Neural cell (in vitro differentiated cells): Measurements from ENCODE around the gene PAGE5. TPM values are rescaled to one million over a fixed set of nuclear protein-coding genes. Genes with fewer than 3 reads are reported as not detected.

Source experiments
- H2AFZ ChIP-seq: fragments of 200-600, 300-800 bp; sonication (generic), shearing (Covaris generic); 2 replicates; pipeline ENCODE4 v1.6.0; 2014; ENCODE audit warnings: low read depth, mild to moderate bottlenecking, antibody characterized with exemption, low read length, moderate library complexity
- H3F3A ChIP-seq: fragments of 200-600 bp; shearing (Covaris generic); 2 replicates; pipeline ENCODE4 v1.6.1; 2016; ENCODE audit warnings: mild to moderate bottlenecking, moderate library complexity, mixed read lengths, antibody characterized with exemption, low read length; ENCODE audit not compliant: insufficient read depth, poor library complexity, severe bottlenecking
- H3K27ac ChIP-seq: fragments of 200-600, 300-800 bp; sonication (generic), shearing (Covaris generic); 2 replicates; pipeline ENCODE4 v1.5.1; 2014; ENCODE audit warnings: mild to moderate bottlenecking, low read length, moderate library complexity
- H3K27me3 ChIP-seq: fragments of 300-800, 200-600 bp; sonication (generic), shearing (Covaris generic); 2 replicates; pipeline ENCODE4 v1.6.0; 2014; ENCODE audit warnings: mild to moderate bottlenecking, low read depth, low read length, moderate library complexity; ENCODE audit not compliant: insufficient read depth
- H3K36me3 ChIP-seq: fragments of 300-800, 200-600 bp; sonication (generic), shearing (Covaris generic); 2 replicates; pipeline ENCODE4 v1.5.1; 2014; ENCODE audit warnings: mild to moderate bottlenecking, antibody characterized with exemption, low read length, moderate library complexity; ENCODE audit not compliant: insufficient read depth
- H3K4me2 ChIP-seq: fragments of 300-800, 200-600 bp; sonication (generic), shearing (Covaris generic); 2 replicates; pipeline ENCODE4 v1.6.0; 2014; ENCODE audit warnings: mild to moderate bottlenecking, low read length
- H3K4me3 ChIP-seq: fragments of 300-800, 200-600 bp; sonication (generic), shearing (Covaris generic); 2 replicates; pipeline ENCODE4 v1.5.1; 2014; ENCODE audit warnings: mild to moderate bottlenecking, low read length, moderate library complexity
- H3K79me2 ChIP-seq: fragments of 200-600 bp; shearing (Covaris generic); replicated peaks from 2 replicates; pipeline ENCODE4 v1.6.0; 2014; ENCODE audit warnings: mild to moderate bottlenecking, low read length, moderate library complexity; ENCODE audit not compliant: insufficient read depth
- H3K9ac ChIP-seq: fragments of 300-800, 200-600 bp; sonication (generic), shearing (Covaris generic); 2 replicates; pipeline ENCODE4 v1.6.1; 2016; ENCODE audit warnings: mild to moderate bottlenecking, low read length, mixed read lengths
- H3K9me2 ChIP-seq: fragments of 200-600 bp; shearing (Covaris generic); 2 replicates; pipeline ENCODE4 v1.6.1; 2016; ENCODE audit warnings: mild to moderate bottlenecking, low read length, mixed read lengths; ENCODE audit not compliant: insufficient read depth
- H3K9me3 ChIP-seq: fragments of 200-600, 300-800 bp; sonication (generic), shearing (Covaris generic); 2 replicates; pipeline ENCODE4 v1.6.1; 2016; ENCODE audit warnings: mild to moderate bottlenecking, mixed run types, low read length, moderate library complexity, mixed read lengths
- H4K20me1 ChIP-seq: fragments of 200-600 bp; shearing (Covaris generic); 2 replicates; pipeline ENCODE4 v1.6.1; 2016; ENCODE audit warnings: mild to moderate bottlenecking, mixed run types; ENCODE audit not compliant: insufficient read depth
- CTCF ChIP-seq: fragments of 450-650 bp; IDR thresholded peaks from 2 replicates; pipeline ENCODE4 v1.5.1; 2014; ENCODE audit warnings: antibody characterized with exemption, mild to moderate bottlenecking, moderate library complexity; ENCODE audit not compliant: poor library complexity, severe bottlenecking
- EP300 ChIP-seq: fragments of 450-650 bp; conservative IDR thresholded peaks from 2 replicates; pipeline ENCODE4 v1.6.1; 2014; ENCODE audit warnings: antibody characterized with exemption, mild to moderate bottlenecking, moderate library complexity; ENCODE audit not compliant: poor library complexity, severe bottlenecking
- EZH2 ChIP-seq: fragments of 200-600, 300-800 bp; shearing (Covaris generic), sonication (generic); IDR thresholded peaks from 2 replicates; pipeline ENCODE4 v1.6.1; 2014; ENCODE audit warnings: antibody characterized with exemption, low read length, borderline replicate concordance, mild to moderate bottlenecking; ENCODE audit not compliant: insufficient read depth, poor library complexity, severe bottlenecking
- MXI1 ChIP-seq: fragments of 450-650 bp; conservative IDR thresholded peaks from 2 replicates; pipeline ENCODE4 v1.6.1; 2014; ENCODE audit warnings: antibody characterized with exemption, mild to moderate bottlenecking; ENCODE audit not compliant: poor library complexity, severe bottlenecking
- POLR2AphosphoS5 ChIP-seq: IDR thresholded peaks from 2 replicates; pipeline ENCODE4 v1.6.1; 2012
- RAD21 ChIP-seq: fragments of 450-650 bp; conservative IDR thresholded peaks from 2 replicates; pipeline ENCODE4 v1.6.1; 2014; ENCODE audit warnings: antibody characterized with exemption, mild to moderate bottlenecking, moderate library complexity
- SMC3 ChIP-seq: fragments of 450-650 bp; conservative IDR thresholded peaks from 2 replicates; pipeline ENCODE4 v1.6.1; 2014; ENCODE audit warnings: antibody characterized with exemption, mild to moderate bottlenecking, moderate library complexity; ENCODE audit not compliant: poor library complexity
- TAF1 ChIP-seq: IDR thresholded peaks from 2 replicates; pipeline ENCODE4 v1.6.1; 2012; ENCODE audit warnings: low read depth
- polyA plus RNA-seq: library from polyadenylated mRNA; depleted of rRNA; stranded (reverse); fragments of >200 nt; gene quantifications from 2 replicates; pipeline ENCODE4 v1.2.3, GENCODE V29; 2014
- TF ChIP-seq, protein P1 (sequence below): IDR thresholded peaks from 2 replicates; pipeline ENCODE4 v1.6.1; 2012; ENCODE audit warnings: borderline replicate concordance

The PAGE5 gene
- polyA plus RNA-seq, 1 donor from 2014 or later: not detected

- Histone ChIP-seq H3K9me3 (no peaks in the 10 kb centered on the region), H3K36me3 (no peaks in the 10 kb centered on the region), H3K27ac (no peak overlapping the region), H3F3A (no peaks in the 10 kb centered on the region), H3K27me3 (no peaks in the 10 kb centered on the region), H3K4me3 (no peak overlapping the region), H3K9ac (no peak overlapping the region), H4K20me1 (no peaks in the 10 kb centered on the region), H3K79me2 (no peaks in the 10 kb centered on the region), H2AFZ (no peak overlapping the region), H3K4me2 (no peak overlapping the region), H3K9me2 (no peaks in the 10 kb centered on the region)
- TF ChIP-seq SMC3 (no peak), POLR2AphosphoS5 (no peak)
These were observed 20.7 kb downstream of the PAGE5 start for GRCh38 chrX:55240788-55241340.

DNA sequence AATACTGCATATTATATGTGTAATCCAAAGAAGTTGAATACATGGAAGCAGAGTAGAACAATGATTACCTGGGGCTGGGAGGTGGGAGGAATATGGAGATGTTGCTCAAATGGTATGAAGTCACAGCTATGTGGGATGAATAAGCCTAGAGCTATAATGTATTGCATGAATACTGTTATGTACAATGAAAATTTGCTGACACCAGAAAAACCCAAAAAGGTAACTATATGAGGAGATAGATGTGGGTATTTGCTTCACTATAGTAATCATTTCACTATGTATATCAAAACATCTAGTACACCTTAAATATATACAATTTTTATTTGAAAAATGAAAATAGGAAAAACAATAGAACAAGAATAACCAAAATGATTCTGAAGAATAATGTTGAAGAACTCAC, 33.4 kb downstream of the PAGE5 start:
- H3K4me2 ChIP-seq: no peak overlapping the region
- H2AFZ ChIP-seq: no peak overlapping the region
- no peak overlapping the region for H3K9ac ChIP-seq
- H3F3A ChIP-seq: no peaks in the 10 kb centered on the region
- no peaks in the 10 kb centered on the region for H4K20me1 ChIP-seq
- H3K36me3 ChIP-seq: no peaks in the 10 kb centered on the region
- no peak overlapping the region for H3K4me3 ChIP-seq
- H3K27me3 ChIP-seq: no peaks in the 10 kb centered on the region
- H3K9me2 ChIP-seq: no peaks in the 10 kb centered on the region
- H3K9me3 ChIP-seq: no peaks in the 10 kb centered on the region
- H3K27ac ChIP-seq: no peak overlapping the region
- TF ChIP-seq RAD21: no peak
- TF ChIP-seq POLR2AphosphoS5: no peak
- no peak for TF ChIP-seq EZH2
- no peaks in the 10 kb centered on the region for H3K79me2 ChIP-seq

DNA sequence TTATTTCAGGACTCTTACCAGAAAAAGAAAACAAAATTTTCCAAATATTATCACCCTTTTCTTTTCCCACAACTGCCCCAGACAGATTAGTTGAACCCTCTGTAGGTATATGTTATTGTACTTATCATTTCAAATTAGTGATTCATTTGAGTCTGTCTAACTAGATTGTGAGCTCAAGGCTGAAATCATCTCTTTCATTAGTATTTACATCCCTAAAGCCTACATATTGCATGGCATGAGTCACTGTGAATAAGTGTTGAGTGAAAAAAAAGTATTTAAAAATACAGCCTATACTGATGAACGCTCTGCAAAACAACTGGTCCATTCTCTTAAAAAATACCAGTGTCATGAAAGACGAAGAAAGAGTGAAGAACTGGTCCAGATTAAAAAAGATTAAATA, 40.7 kb downstream of the PAGE5 start:
- H3K27ac ChIP-seq: no peak overlapping the region
- no peak for TF ChIP-seq TAF1
- TF ChIP-seq RAD21: no peak
- TF ChIP-seq EP300: no peak
- TF ChIP-seq, protein P1, sequence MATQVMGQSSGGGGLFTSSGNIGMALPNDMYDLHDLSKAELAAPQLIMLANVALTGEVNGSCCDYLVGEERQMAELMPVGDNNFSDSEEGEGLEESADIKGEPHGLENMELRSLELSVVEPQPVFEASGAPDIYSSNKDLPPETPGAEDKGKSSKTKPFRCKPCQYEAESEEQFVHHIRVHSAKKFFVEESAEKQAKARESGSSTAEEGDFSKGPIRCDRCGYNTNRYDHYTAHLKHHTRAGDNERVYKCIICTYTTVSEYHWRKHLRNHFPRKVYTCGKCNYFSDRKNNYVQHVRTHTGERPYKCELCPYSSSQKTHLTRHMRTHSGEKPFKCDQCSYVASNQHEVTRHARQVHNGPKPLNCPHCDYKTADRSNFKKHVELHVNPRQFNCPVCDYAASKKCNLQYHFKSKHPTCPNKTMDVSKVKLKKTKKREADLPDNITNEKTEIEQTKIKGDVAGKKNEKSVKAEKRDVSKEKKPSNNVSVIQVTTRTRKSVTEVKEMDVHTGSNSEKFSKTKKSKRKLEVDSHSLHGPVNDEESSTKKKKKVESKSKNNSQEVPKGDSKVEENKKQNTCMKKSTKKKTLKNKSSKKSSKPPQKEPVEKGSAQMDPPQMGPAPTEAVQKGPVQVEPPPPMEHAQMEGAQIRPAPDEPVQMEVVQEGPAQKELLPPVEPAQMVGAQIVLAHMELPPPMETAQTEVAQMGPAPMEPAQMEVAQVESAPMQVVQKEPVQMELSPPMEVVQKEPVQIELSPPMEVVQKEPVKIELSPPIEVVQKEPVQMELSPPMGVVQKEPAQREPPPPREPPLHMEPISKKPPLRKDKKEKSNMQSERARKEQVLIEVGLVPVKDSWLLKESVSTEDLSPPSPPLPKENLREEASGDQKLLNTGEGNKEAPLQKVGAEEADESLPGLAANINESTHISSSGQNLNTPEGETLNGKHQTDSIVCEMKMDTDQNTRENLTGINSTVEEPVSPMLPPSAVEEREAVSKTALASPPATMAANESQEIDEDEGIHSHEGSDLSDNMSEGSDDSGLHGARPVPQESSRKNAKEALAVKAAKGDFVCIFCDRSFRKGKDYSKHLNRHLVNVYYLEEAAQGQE: no peak
- TF ChIP-seq MXI1: no peak
- TF ChIP-seq CTCF: no peak
- no peak for TF ChIP-seq EZH2
- no peak for TF ChIP-seq POLR2AphosphoS5
- no peak for TF ChIP-seq SMC3
- H3K4me2 ChIP-seq: no peak overlapping the region
- H3K36me3 ChIP-seq: no peaks in the 10 kb centered on the region
- H3K79me2 ChIP-seq: no peaks in the 10 kb centered on the region
- no peaks in the 10 kb centered on the region for H3K9me2 ChIP-seq
- H3K9me3 ChIP-seq: no peaks in the 10 kb centered on the region
- H3K9ac ChIP-seq: no peak overlapping the region
- no peaks in the 10 kb centered on the region for H3F3A ChIP-seq
- no peak overlapping the region for H3K4me3 ChIP-seq
- H3K27me3 ChIP-seq: no peaks in the 10 kb centered on the region
- no peak overlapping the region for H2AFZ ChIP-seq
- no peaks in the 10 kb centered on the region for H4K20me1 ChIP-seq
